HL-60 (cell line): ENCODE data around the gene RTN4RL1.

Experiments
- CTCF ChIP-seq: IDR thresholded peaks from one replicate; pipeline ENCODE4 v1.5.1; 2011; ENCODE audit warnings: low read length, control low read depth, inconsistent platforms; ENCODE audit not compliant: insufficient read depth
- GABPA ChIP-seq: IDR thresholded peaks from 2 replicates; pipeline ENCODE4 v1.6.1; 2012; ENCODE audit warnings: low read depth
- POLR2AphosphoS5 ChIP-seq: IDR thresholded peaks from 2 replicates; pipeline ENCODE4 v1.6.1; 2012; ENCODE audit warnings: low read depth
- REST ChIP-seq: IDR thresholded peaks from 2 replicates; pipeline ENCODE4 v1.6.1; 2012; ENCODE audit warnings: low read depth; ENCODE audit not compliant: insufficient replicate concordance
- SPI1 ChIP-seq: IDR thresholded peaks from 2 replicates; pipeline ENCODE4 v1.6.1; 2012; ENCODE audit warnings: low read depth, mild to moderate bottlenecking, borderline replicate concordance

GRCh38 chr17:1936766-1937165 is 88.4 kb downstream of the RTN4RL1 start:
- TF ChIP-seq CTCF (no peak), REST (no peak), SPI1 (no peak), POLR2AphosphoS5 (no peak), GABPA (no peak)
